HepG2 (cell line): Measurements from ENCODE around the gene PADI4. TPM values are rescaled to one million over a fixed set of nuclear protein-coding genes. Genes with fewer than 3 reads are reported as not detected.

ENCODE experiments used
- polyA plus RNA-seq, 8 experiments: library from polyadenylated mRNA; depleted of rRNA in 3 of 8; stranded (reverse) in 7 of 8; unstranded in 1 of 8; fragments of >200 nt; fragmentation: Illumina TruSeq in 4 of 8; extraction: Trizol in 4 of 8; gene quantifications; 2 replicates each; pipeline versions ENCODE4 v1.2.1 to v1.2.3, GENCODE V29; 2011 to 2016; ENCODE audit warnings: low read depth in 4 of 8, missing spikeins in 1 of 8, mixed read lengths in 1 of 8; ENCODE audit not compliant: insufficient read depth in 1 of 8
- total RNA-seq, 5 experiments: library from RNA; depleted of rRNA; stranded (reverse); fragments of >200 nt; fragmentation: Illumina TruSeq; extraction: Trizol; gene quantifications; 2 replicates each; pipeline ENCODE4 v1.2.3, GENCODE V29; 2016; ENCODE audit warnings: low read depth in 1 of 5
- TF ChIP-seq, protein P1 (sequence below): sonication (generic); formaldehyde crosslinking; IDR thresholded peaks from 2 replicates; pipeline ENCODE4 v1.4.0; 2020; ENCODE audit warnings: missing genetic modification reagents
- TF ChIP-seq, protein P2 (sequence below): IDR thresholded peaks from 2 replicates; pipeline ENCODE4 v1.6.1; 2016; ENCODE audit warnings: low read depth, missing genetic modification reagents, missing compliant biosample characterization

The PADI4 gene
- total and polyA plus RNA-seq, 2 of the 13 experiments (the other 11 are each of a cell fraction or from before 2014, with no cell fraction given): 0.04 TPM

DNA sequence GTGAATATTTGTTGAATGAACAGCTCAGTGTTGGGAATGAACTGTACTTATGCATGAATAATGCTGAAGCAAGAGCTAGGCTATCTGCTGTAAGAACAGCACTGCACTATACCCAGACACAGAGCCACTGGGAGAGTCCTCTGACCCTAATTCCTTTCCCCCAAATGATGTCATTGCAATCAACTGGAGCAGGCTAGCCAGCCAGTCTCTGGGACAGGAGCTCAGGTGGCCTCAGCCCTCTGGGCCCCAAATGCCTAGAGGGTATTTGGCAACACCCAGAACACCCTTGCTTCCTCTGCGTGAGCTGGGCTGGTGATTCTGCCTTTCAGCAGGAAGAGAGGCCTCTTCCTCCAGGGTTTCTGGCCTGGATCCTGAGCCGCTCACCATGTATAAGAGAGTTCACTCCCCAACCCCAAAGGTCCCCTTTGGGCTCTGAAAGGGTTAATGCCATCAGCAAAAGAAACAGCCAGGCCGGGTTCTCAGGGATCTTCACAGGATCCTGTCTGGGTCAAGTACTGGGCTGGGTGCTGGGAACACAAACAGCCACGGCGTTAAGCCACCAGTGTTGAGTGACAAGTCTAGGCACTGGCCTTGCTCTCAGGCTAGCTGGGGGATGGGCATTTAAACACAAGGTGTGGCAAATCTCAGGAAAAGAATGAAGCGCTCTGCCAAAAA lies 3.7 kb upstream of the PADI4 start (continued):
- TF ChIP-seq, protein P1, sequence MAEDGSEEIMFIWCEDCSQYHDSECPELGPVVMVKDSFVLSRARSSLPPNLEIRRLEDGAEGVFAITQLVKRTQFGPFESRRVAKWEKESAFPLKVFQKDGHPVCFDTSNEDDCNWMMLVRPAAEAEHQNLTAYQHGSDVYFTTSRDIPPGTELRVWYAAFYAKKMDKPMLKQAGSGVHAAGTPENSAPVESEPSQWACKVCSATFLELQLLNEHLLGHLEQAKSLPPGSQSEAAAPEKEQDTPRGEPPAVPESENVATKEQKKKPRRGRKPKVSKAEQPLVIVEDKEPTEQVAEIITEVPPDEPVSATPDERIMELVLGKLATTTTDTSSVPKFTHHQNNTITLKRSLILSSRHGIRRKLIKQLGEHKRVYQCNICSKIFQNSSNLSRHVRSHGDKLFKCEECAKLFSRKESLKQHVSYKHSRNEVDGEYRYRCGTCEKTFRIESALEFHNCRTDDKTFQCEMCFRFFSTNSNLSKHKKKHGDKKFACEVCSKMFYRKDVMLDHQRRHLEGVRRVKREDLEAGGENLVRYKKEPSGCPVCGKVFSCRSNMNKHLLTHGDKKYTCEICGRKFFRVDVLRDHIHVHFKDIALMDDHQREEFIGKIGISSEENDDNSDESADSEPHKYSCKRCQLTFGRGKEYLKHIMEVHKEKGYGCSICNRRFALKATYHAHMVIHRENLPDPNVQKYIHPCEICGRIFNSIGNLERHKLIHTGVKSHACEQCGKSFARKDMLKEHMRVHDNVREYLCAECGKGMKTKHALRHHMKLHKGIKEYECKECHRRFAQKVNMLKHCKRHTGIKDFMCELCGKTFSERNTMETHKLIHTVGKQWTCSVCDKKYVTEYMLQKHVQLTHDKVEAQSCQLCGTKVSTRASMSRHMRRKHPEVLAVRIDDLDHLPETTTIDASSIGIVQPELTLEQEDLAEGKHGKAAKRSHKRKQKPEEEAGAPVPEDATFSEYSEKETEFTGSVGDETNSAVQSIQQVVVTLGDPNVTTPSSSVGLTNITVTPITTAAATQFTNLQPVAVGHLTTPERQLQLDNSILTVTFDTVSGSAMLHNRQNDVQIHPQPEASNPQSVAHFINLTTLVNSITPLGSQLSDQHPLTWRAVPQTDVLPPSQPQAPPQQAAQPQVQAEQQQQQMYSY (CRISPR knock-in tag): no peak
- TF ChIP-seq, protein P2, sequence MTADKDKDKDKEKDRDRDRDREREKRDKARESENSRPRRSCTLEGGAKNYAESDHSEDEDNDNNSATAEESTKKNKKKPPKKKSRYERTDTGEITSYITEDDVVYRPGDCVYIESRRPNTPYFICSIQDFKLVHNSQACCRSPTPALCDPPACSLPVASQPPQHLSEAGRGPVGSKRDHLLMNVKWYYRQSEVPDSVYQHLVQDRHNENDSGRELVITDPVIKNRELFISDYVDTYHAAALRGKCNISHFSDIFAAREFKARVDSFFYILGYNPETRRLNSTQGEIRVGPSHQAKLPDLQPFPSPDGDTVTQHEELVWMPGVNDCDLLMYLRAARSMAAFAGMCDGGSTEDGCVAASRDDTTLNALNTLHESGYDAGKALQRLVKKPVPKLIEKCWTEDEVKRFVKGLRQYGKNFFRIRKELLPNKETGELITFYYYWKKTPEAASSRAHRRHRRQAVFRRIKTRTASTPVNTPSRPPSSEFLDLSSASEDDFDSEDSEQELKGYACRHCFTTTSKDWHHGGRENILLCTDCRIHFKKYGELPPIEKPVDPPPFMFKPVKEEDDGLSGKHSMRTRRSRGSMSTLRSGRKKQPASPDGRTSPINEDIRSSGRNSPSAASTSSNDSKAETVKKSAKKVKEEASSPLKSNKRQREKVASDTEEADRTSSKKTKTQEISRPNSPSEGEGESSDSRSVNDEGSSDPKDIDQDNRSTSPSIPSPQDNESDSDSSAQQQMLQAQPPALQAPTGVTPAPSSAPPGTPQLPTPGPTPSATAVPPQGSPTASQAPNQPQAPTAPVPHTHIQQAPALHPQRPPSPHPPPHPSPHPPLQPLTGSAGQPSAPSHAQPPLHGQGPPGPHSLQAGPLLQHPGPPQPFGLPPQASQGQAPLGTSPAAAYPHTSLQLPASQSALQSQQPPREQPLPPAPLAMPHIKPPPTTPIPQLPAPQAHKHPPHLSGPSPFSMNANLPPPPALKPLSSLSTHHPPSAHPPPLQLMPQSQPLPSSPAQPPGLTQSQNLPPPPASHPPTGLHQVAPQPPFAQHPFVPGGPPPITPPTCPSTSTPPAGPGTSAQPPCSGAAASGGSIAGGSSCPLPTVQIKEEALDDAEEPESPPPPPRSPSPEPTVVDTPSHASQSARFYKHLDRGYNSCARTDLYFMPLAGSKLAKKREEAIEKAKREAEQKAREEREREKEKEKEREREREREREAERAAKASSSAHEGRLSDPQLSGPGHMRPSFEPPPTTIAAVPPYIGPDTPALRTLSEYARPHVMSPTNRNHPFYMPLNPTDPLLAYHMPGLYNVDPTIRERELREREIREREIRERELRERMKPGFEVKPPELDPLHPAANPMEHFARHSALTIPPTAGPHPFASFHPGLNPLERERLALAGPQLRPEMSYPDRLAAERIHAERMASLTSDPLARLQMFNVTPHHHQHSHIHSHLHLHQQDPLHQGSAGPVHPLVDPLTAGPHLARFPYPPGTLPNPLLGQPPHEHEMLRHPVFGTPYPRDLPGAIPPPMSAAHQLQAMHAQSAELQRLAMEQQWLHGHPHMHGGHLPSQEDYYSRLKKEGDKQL (CRISPR knock-in tag): no peak
